GM23338 (cell line): ENCODE results near the gene SAAL1. TPM values are rescaled to one million over a fixed set of nuclear protein-coding genes. Genes with fewer than 3 reads are reported as not detected.

Source experiments
- ATAC-seq: fragments of 200-7000 bp; cut with Tn5 transposase; 3 replicates; pipeline ENCODE4 v1.9.1; 2020
- DNase-seq: peaks from one replicate; pipeline ENCODE4 v3.0.0-alpha.2; 2015; ENCODE audit warnings: low spot score
- H2AFZ ChIP-seq: fragments of 200-600 bp; sonication (generic); 2 replicates; pipeline ENCODE4 v1.8.0; 2016; ENCODE audit warnings: antibody characterized with exemption, mild to moderate bottlenecking, moderate library complexity
- H3F3A ChIP-seq: fragments of 200-600 bp; sonication (generic); replicated peaks from 2 replicates; pipeline ENCODE4 v1.8.0; 2017; ENCODE audit warnings: antibody characterized with exemption, mixed run types, low read depth
- H3K27ac ChIP-seq: fragments of 200-600 bp; sonication (generic); 2 replicates; pipeline ENCODE4 v1.6.1; 2016; ENCODE audit warnings: low read depth
- H3K27me3 ChIP-seq: fragments of 200-600 bp; sonication (generic); 2 replicates; pipeline ENCODE4 v1.8.0; 2016; ENCODE audit warnings: mild to moderate bottlenecking, mixed run types, moderate library complexity; ENCODE audit not compliant: insufficient read depth
- H3K36me3 ChIP-seq: fragments of 200-600 bp; sonication (generic); 2 replicates; pipeline ENCODE4 v1.8.0; 2016; ENCODE audit warnings: mild to moderate bottlenecking; ENCODE audit not compliant: insufficient read depth
- H3K4me1 ChIP-seq: fragments of 200-600 bp; sonication (generic); 2 replicates; pipeline ENCODE4 v1.8.0; 2016; ENCODE audit warnings: mild to moderate bottlenecking, moderate library complexity; ENCODE audit not compliant: insufficient read depth
- H3K4me2 ChIP-seq: fragments of 200-600 bp; sonication (generic); 2 replicates; pipeline ENCODE4 v1.7.1; 2017; ENCODE audit warnings: mixed run types
- H3K4me3 ChIP-seq: fragments of 200-600 bp; sonication (generic); 2 replicates; pipeline ENCODE4 v1.6.1; 2016; ENCODE audit warnings: mixed run types
- H3K79me2 ChIP-seq: fragments of 200-600 bp; sonication (generic); replicated peaks from 2 replicates; pipeline ENCODE4 v1.8.0; 2017; ENCODE audit warnings: mild to moderate bottlenecking; ENCODE audit not compliant: insufficient read depth
- H3K9me2 ChIP-seq: fragments of 200-600 bp; sonication (generic); 2 replicates; pipeline ENCODE4 v1.8.0; 2017; ENCODE audit not compliant: insufficient read depth
- H4K20me1 ChIP-seq: fragments of 200-600 bp; sonication (generic); replicated peaks from 2 replicates; pipeline ENCODE4 v1.8.0; 2017; ENCODE audit warnings: mild to moderate bottlenecking; ENCODE audit not compliant: insufficient read depth
- H3K27ac Mint-ChIP-seq: 2 replicates; pipeline ENCODE4 v1.8.0; 2020; ENCODE audit warnings: inconsistent platforms, mild to moderate bottlenecking, moderate library complexity, mixed read lengths
- H3K27me3 Mint-ChIP-seq: 3 replicates; pipeline ENCODE4 v1.8.0; 2022; ENCODE audit warnings: low read depth, mild to moderate bottlenecking, moderate library complexity, mixed read lengths, inconsistent platforms; ENCODE audit not compliant: insufficient read depth, poor library complexity
- H3K36me3 Mint-ChIP-seq: 3 replicates; pipeline ENCODE4 v1.8.0; 2021; ENCODE audit warnings: low read depth, mild to moderate bottlenecking, inconsistent platforms, moderate library complexity, mixed read lengths
- H3K4me1 Mint-ChIP-seq: 3 replicates; pipeline ENCODE4 v1.8.0; 2020; ENCODE audit warnings: mild to moderate bottlenecking, inconsistent platforms, mixed read lengths
- H3K4me3 Mint-ChIP-seq: 3 replicates; pipeline ENCODE4 v1.8.0; 2021; ENCODE audit warnings: moderate library complexity, mild to moderate bottlenecking, inconsistent platforms, mixed read lengths
- H3K9me3 Mint-ChIP-seq: 3 replicates; pipeline ENCODE4 v1.8.0; 2020; ENCODE audit warnings: moderate library complexity, mild to moderate bottlenecking, inconsistent platforms, mixed read lengths
- CTCF ChIP-seq, 2 experiments: fragments of 200-600 bp in 1 of 2; sonication (generic) in 1 of 2; conservative IDR thresholded peaks; 2 replicates each; pipeline versions ENCODE4 v1.5.1 to v1.6.1; 2016 to 2017; ENCODE audit warnings: antibody characterized with exemption in 2 of 2, low read depth in 2 of 2, mild to moderate bottlenecking in 2 of 2, moderate library complexity in 1 of 2
- EZH2phosphoT487 ChIP-seq: fragments of 200-600 bp; sonication (generic); IDR thresholded peaks from one replicate; pipeline ENCODE4 v1.8.1; 2018; ENCODE audit warnings: antibody characterized with exemption; ENCODE audit not compliant: unreplicated experiment
- NANOG ChIP-seq: IDR thresholded peaks from 2 replicates; pipeline ENCODE4 v1.6.1; 2016; ENCODE audit warnings: antibody characterized with exemption, borderline replicate concordance
- STAT1 ChIP-seq: IDR thresholded peaks from one replicate; pipeline ENCODE4 v1.6.1; 2016; ENCODE audit warnings: antibody characterized with exemption; ENCODE audit not compliant: unreplicated experiment
- ZNF114 ChIP-seq: fragments of 250-450 bp; sonication (Bioruptor Pico); IDR thresholded peaks from 2 replicates; pipeline ENCODE4 v1.5.0; 2020; ENCODE audit warnings: mild to moderate bottlenecking, moderate library complexity
- ZNF331 ChIP-seq: fragments of 250-450 bp; sonication (Bioruptor Pico); IDR thresholded peaks from 2 replicates; pipeline ENCODE4 v1.5.0; 2020; ENCODE audit warnings: low read depth, mild to moderate bottlenecking, moderate library complexity
- ZNF462 ChIP-seq: fragments of 250-450 bp; sonication (Bioruptor Pico); IDR thresholded peaks from 2 replicates; pipeline ENCODE4 v1.5.0; 2020; ENCODE audit warnings: mild to moderate bottlenecking, moderate library complexity
- polyA plus RNA-seq: library from polyadenylated mRNA; unstranded; fragments of >200 nt; fragmentation: Nextera tagmentation; extraction: Ambion mirVana; gene quantifications from 2 replicates; pipeline ENCODE4 v1.2.1, GENCODE V29; 2016
- total RNA-seq: library from RNA; depleted of rRNA; stranded (reverse); fragments of >200 nt; shearing (Covaris generic); gene quantifications from 2 replicates; pipeline ENCODE4 v1.2.3, GENCODE V29; 2014

The SAAL1 gene
- total and polyA plus RNA-seq, 2 experiments from 2014 or later, result 45.9 to 61.0 TPM

GRCh38 chr11:18091731-18092130 is 14.2 kb downstream of the SAAL1 start:
- H3K9me2 ChIP-seq, result no peaks in the 10 kb centered on the region
- peaks cover 38% of the 10 kb centered on the region for H3K36me3 ChIP-seq
- H3K79me2 ChIP-seq, result peaks cover 11% of the 10 kb centered on the region
- H4K20me1 ChIP-seq, result 0 out of 2 replicates have a peak, but pooled peaks cover 16% of the 10 kb centered on the region
- H3K4me3 ChIP-seq, result no peak overlapping the region
- no peak overlapping the region for H3K4me2 ChIP-seq
- no peak overlapping the region for H3K27ac ChIP-seq
- ATAC-seq (no peak), DNase-seq (no peak)
- H3K4me3 Mint-ChIP-seq, result no peak overlapping the region
- no peaks in the 10 kb centered on the region for H3K27me3 ChIP-seq
- H3K27ac Mint-ChIP-seq, result peak overlapping the region; percentile 57; the same call in 1 of the 2 replicates
- no peaks in the 10 kb centered on the region for H3K4me1 ChIP-seq
- H3K4me1 Mint-ChIP-seq, result no peaks in the 10 kb centered on the region
- H3K36me3 Mint-ChIP-seq, result peaks cover 72% of the 10 kb centered on the region
- TF ChIP-seq CTCF (conservative IDR thresholded peaks at IDR 0.05; ENCODE audit: low read depth in 2 of 2) (no peak), STAT1 (no peak), ZNF331 (CRISPR knock-in tag) (no peak), NANOG (no peak), ZNF462 (CRISPR knock-in tag) (no peak), EZH2phosphoT487 (no peak), ZNF114 (CRISPR knock-in tag) (no peak)
- H3K9me3 Mint-ChIP-seq, result no peaks in the 10 kb centered on the region
- no peaks in the 10 kb centered on the region for H3F3A ChIP-seq
- no peak overlapping the region for H2AFZ ChIP-seq
- H3K27me3 Mint-ChIP-seq, result no peaks in the 10 kb centered on the region
